Activated naive CD4-positive, alpha-beta T cell treated with anti-CD3 and anti-CD28 coated beads for 36 hours (primary cell): ENCODE data around the gene PALM3. TPM values are rescaled to one million over a fixed set of nuclear protein-coding genes. Genes with fewer than 3 reads are reported as not detected.
"Not testable (repeated sequence)": the region's sequence is repeated elsewhere in the genome, so short reads cannot be mapped to it uniquely, and the experiment has no call there.

Experiments used
- CTCF ChIA-PET: fragments of 350-600 bp; sonication (Branson Sonifier 250); formaldehyde crosslinking; loops from one replicate; lab custom pipeline; 2021; ENCODE audit warnings: antibody characterized with exemption; lab: Charles Lee
- DNase-seq: peaks from one replicate; pipeline ENCODE4 v3.0.0-alpha.2; 2020
- H3K27ac Mint-ChIP-seq: one replicate; pipeline ENCODE4 v1.8.0; 2021; ENCODE audit warnings: mild to moderate bottlenecking, mixed read lengths
- H3K27me3 Mint-ChIP-seq: one replicate; pipeline ENCODE4 v1.8.0; 2021; ENCODE audit warnings: low read depth, mixed read lengths
- H3K36me3 Mint-ChIP-seq: one replicate; pipeline ENCODE4 v1.8.0; 2021; ENCODE audit warnings: low read depth, mixed read lengths
- H3K4me1 Mint-ChIP-seq: one replicate; pipeline ENCODE4 v1.8.0; 2021; ENCODE audit warnings: low read depth, mixed read lengths
- H3K4me3 Mint-ChIP-seq: one replicate; pipeline ENCODE4 v1.8.0; 2021; ENCODE audit warnings: mild to moderate bottlenecking, moderate library complexity, mixed read lengths
- H3K9me3 Mint-ChIP-seq: one replicate; pipeline ENCODE4 v1.8.0; 2021; ENCODE audit warnings: mixed read lengths
- intact Hi-C: fragments of 100-400 bp; cut with micrococcal nuclease; formaldehyde crosslinking; loops from one replicate; pipeline ENCODE4 v1.15.1; 2023
- total RNA-seq, 2 experiments: library from RNA; stranded (reverse); gene quantifications; one replicate each; pipeline ENCODE4 v1.2.3, GENCODE V29; 2021

The PALM3 gene
- total RNA-seq, 2 experiments from 2014 or later = not detected

- DNase-seq = peak; percentile 31
- CTCF ChIA-PET = interaction anchor here (0.8 to 2.4 kb wide), 3 partner anchors 8 to 37 kb away, joined by 3 to 13 read pairs (median 5); partner anchors contain the start of gene IL27RA
- intact Hi-C loops = no loop called here
- no peaks in the 10 kb centered on the region for H3K27me3 Mint-ChIP-seq
- no peak overlapping the region for H3K27ac Mint-ChIP-seq
- H3K4me1 Mint-ChIP-seq = peaks cover 11% of the 10 kb centered on the region
- H3K4me3 Mint-ChIP-seq = no peak overlapping the region
- no peaks in the 10 kb centered on the region for H3K36me3 Mint-ChIP-seq
- H3K9me3 Mint-ChIP-seq = no peaks in the 10 kb centered on the region
Observed at GRCh38 chr19:14023404-14024235, 38.3 kb downstream of the PALM3 start.

GRCh38 chr19:14022469-14022868 is 39.4 kb downstream of the PALM3 start:
- Mint-ChIP-seq H3K27me3 (no peaks in the 10 kb centered on the region), H3K36me3 (no peaks in the 10 kb centered on the region), H3K4me3 (no peak overlapping the region), H3K27ac (no peak overlapping the region), H3K4me1 (peaks cover 11% of the 10 kb centered on the region), H3K9me3 (no peaks in the 10 kb centered on the region)
- intact Hi-C loops = no loop called here
- DNase-seq = no peak
- CTCF ChIA-PET = interaction anchor here (0.6 to 2.4 kb wide), 8 partner anchors 9 to 89 kb away, joined by 3 to 13 read pairs (median 4); partner anchors contain the start of gene IL27RA

- no peak for DNase-seq
- Mint-ChIP-seq H3K4me3 (no peak overlapping the region), H3K4me1 (peaks cover 9% of the 10 kb centered on the region), H3K27me3 (no peaks in the 10 kb centered on the region), H3K36me3 (no peaks in the 10 kb centered on the region), H3K9me3 (no peaks in the 10 kb centered on the region), H3K27ac (no peak overlapping the region)
- intact Hi-C loops = no loop called here
- CTCF ChIA-PET = interaction anchor here (1.0 to 2.4 kb wide), 4 partner anchors 10 to 48 kb away, joined by 3 to 13 read pairs (median 4); partner anchors contain the start of gene IL27RA
Observed at GRCh38 chr19:14021474-14021873, 40.4 kb downstream of the PALM3 start.

GRCh38 chr19:14019739-14020138 is 42.1 kb downstream of the PALM3 start:
- CTCF ChIA-PET = interaction anchor here (0.6 to 1.0 kb wide), 4 partner anchors 12 to 802 kb away, joined by 3 to 5 read pairs (median 4); partner anchors contain the start of genes IL27RA and RFX1
- intact Hi-C loops, H3K27ac Mint-ChIP-seq: not testable (repeated sequence)

GRCh38 chr19:14019100-14019499 is 42.8 kb downstream of the PALM3 start:
- peaks cover 9% of the 10 kb centered on the region for H3K4me1 Mint-ChIP-seq
- DNase-seq = no peak
- H3K36me3 Mint-ChIP-seq = no peaks in the 10 kb centered on the region
- no peaks in the 10 kb centered on the region for H3K27me3 Mint-ChIP-seq
- H3K27ac Mint-ChIP-seq = no peak overlapping the region
- no peaks in the 10 kb centered on the region for H3K9me3 Mint-ChIP-seq
- intact Hi-C loops = no loop called here
- H3K4me3 Mint-ChIP-seq = no peak overlapping the region
- CTCF ChIA-PET = interaction anchor here (0.5 to 1.0 kb wide), 5 partner anchors 13 to 802 kb away, joined by 3 to 6 read pairs (median 5); partner anchors contain the start of genes IL27RA and RFX1

More at GRCh38 chr19:14019739-14020138, 42.1 kb downstream of the PALM3 start:
- H3K9me3 Mint-ChIP-seq, H3K27me3 Mint-ChIP-seq, DNase-seq, H3K4me3 Mint-ChIP-seq, H3K36me3 Mint-ChIP-seq, H3K4me1 Mint-ChIP-seq: not testable (repeated sequence)

GRCh38 chr19:14015524-14016035 is 46.3 kb downstream of the PALM3 start:
- H3K27me3 Mint-ChIP-seq = no peaks in the 10 kb centered on the region
- no peak for DNase-seq
- H3K4me3 Mint-ChIP-seq = no peak overlapping the region
- H3K9me3 Mint-ChIP-seq = no peaks in the 10 kb centered on the region
- intact Hi-C loops = no loop called here
- H3K27ac Mint-ChIP-seq = no peak overlapping the region
- CTCF ChIA-PET = no interaction called here
- no peaks in the 10 kb centered on the region for H3K36me3 Mint-ChIP-seq
- H3K4me1 Mint-ChIP-seq = peaks cover 3% of the 10 kb centered on the region

GRCh38 chr19:14012378-14012915 is 49.4 kb downstream of the PALM3 start:
- no peaks in the 10 kb centered on the region for H3K36me3 Mint-ChIP-seq
- CTCF ChIA-PET = interaction anchor here (1.9 kb wide), 1 partner anchor 10 kb away, joined by 4 read pairs; no protein-coding TSS in a partner anchor
- intact Hi-C loops = no loop called here
- H3K4me1 Mint-ChIP-seq = peaks cover 3% of the 10 kb centered on the region
- H3K27me3 Mint-ChIP-seq = no peaks in the 10 kb centered on the region
- DNase-seq = no peak
- no peak overlapping the region for H3K27ac Mint-ChIP-seq
- H3K4me3 Mint-ChIP-seq = no peak overlapping the region
- no peaks in the 10 kb centered on the region for H3K9me3 Mint-ChIP-seq

- Mint-ChIP-seq H3K4me1 (peaks cover 32% of the 10 kb centered on the region), H3K27ac (peak overlapping the region; percentile 96), H3K36me3 (no peaks in the 10 kb centered on the region), H3K4me3 (peak overlapping the region; percentile 90), H3K9me3 (no peaks in the 10 kb centered on the region), H3K27me3 (no peaks in the 10 kb centered on the region)
- CTCF ChIA-PET = interaction anchor here (1.1 to 1.7 kb wide), 3 partner anchors 12 to 104 kb away, joined by 4 read pairs; no protein-coding TSS in a partner anchor
- no peak for DNase-seq
- intact Hi-C loops = loop anchor here (1.0 to 5.0 kb wide), 6 partner anchors 21 to 360 kb away; partner anchors contain the start of gene DCAF15
Observed at GRCh38 chr19:14006766-14007562, 54.9 kb downstream of the PALM3 start.

GRCh38 chr19:14006085-14006765 is 55.7 kb downstream of the PALM3 start, which contains the start of gene RFX1:
RFX1 (minus strand) TSS chr19:14006320; CDS start chr19:13993843, 12,477 bp downstream.
- peak; percentile 100 for DNase-seq
- Mint-ChIP-seq H3K4me1 (peaks cover 40% of the 10 kb centered on the region), H3K9me3 (no peaks in the 10 kb centered on the region), H3K4me3 (peak within 1 kb of the TSS; percentile 90), H3K36me3 (no peaks in the 10 kb centered on the region), H3K27ac (peak within 1 kb of the TSS; percentile 96), H3K27me3 (no peaks in the 10 kb centered on the region)
- CTCF ChIA-PET = interaction anchor here (0.6 to 1.7 kb wide), 4 partner anchors 13 to 103 kb away, joined by 3 to 4 read pairs (median 4); no protein-coding TSS in a partner anchor
- intact Hi-C loops = loop anchor here (1.0 to 5.0 kb wide), 6 partner anchors 20 to 361 kb away; partner anchors contain the start of gene DCAF15

- Mint-ChIP-seq H3K27ac (peak overlapping the region; percentile 88), H3K27me3 (no peaks in the 10 kb centered on the region), H3K4me3 (peak overlapping the region; percentile 90), H3K36me3 (peaks cover 2% of the 10 kb centered on the region), H3K9me3 (no peaks in the 10 kb centered on the region), H3K4me1 (peaks cover 44% of the 10 kb centered on the region)
- CTCF ChIA-PET = interaction anchor here (0.6 to 3.1 kb wide), 6 partner anchors 14 to 102 kb away, joined by 3 to 10 read pairs (median 4); partner anchors contain the start of gene IL27RA
- DNase-seq = peak; percentile 91
- intact Hi-C loops = loop anchor here (1.0 to 5.0 kb wide), 6 partner anchors 19 to 362 kb away; partner anchors contain the start of gene DCAF15
Observed at GRCh38 chr19:14005349-14006084, 56.4 kb downstream of the PALM3 start.
